ENCODE results near the gene ATRNL1.

The ATRNL1 gene

GRCh38 chr10:115915429-115915828 is 822.3 kb downstream of the ATRNL1 start:
- no peak overlapping the region for H3K4me2 ChIP-seq (ENCODE audit: low read length)
- no peak for DNase-seq
- no peak overlapping the region for H2AK5ac ChIP-seq (ENCODE audit: low read length)
- no peak overlapping the region for H3K23ac ChIP-seq (ENCODE audit: low read length)
- no peak overlapping the region for H2BK5ac ChIP-seq (ENCODE audit: low read depth, low read length, poor library complexity)
- no CpG with 5 or more reads among the region's 1 CpG for WGBS (ENCODE audit: extremely low coverage, insufficient coverage, insufficient read length)
- no peak overlapping the region for H4K12ac ChIP-seq (ENCODE audit: low read depth, low read length)
- H3K27ac ChIP-seq (ENCODE audit: low read depth, low read length), result no peak overlapping the region
- H3K27me3 ChIP-seq (ENCODE audit: insufficient read depth, low read length), result no peaks in the 10 kb centered on the region
- H2BK12ac ChIP-seq (ENCODE audit: low read length), result no peak overlapping the region
- no peaks in the 10 kb centered on the region for H3K79me1 ChIP-seq (ENCODE audit: low read length)
- H4K8ac ChIP-seq (ENCODE audit: low read depth, low read length), result no peak overlapping the region
- H3K14ac ChIP-seq (ENCODE audit: low read length), result no peak overlapping the region
- peaks cover 2% of the 10 kb centered on the region for H3K9me3 ChIP-seq (ENCODE audit: insufficient read depth, low read depth, low read length)
- H2BK120ac ChIP-seq (ENCODE audit: insufficient read depth, low read length, poor library complexity), result no peak overlapping the region
- H3K18ac ChIP-seq (ENCODE audit: low read length), result no peak overlapping the region
- H2AFZ ChIP-seq (ENCODE audit: insufficient read depth, low read length, poor library complexity), result no peak overlapping the region
- no peaks in the 10 kb centered on the region for H3K4me1 ChIP-seq (ENCODE audit: control insufficient read depth in 1 of 2, insufficient read depth in 2 of 2, low read length in 2 of 2)
- no peak overlapping the region for H3K4me3 ChIP-seq (ENCODE audit: low read depth, low read length)
- no peaks in the 10 kb centered on the region for H3K36me3 ChIP-seq (ENCODE audit: control insufficient read depth in 1 of 2, insufficient read depth in 2 of 2, low read length in 2 of 2)
- H3K9ac ChIP-seq (ENCODE audit: low read length), result no peak overlapping the region
- H4K91ac ChIP-seq (ENCODE audit: low read depth, low read length), result no peak overlapping the region
- no peaks in the 10 kb centered on the region for H3K79me2 ChIP-seq (ENCODE audit: control insufficient read depth, insufficient read depth, low read length, poor library complexity)
- no peak overlapping the region for H3K4ac ChIP-seq (ENCODE audit: low read depth, low read length)

GRCh38 chr10:115918812-115919211 is 825.6 kb downstream of the ATRNL1 start:
- WGBS (ENCODE audit: extremely low coverage, insufficient coverage, insufficient read length), result no CpG with 5 or more reads among the region's 2 CpGs
- H3K18ac ChIP-seq (ENCODE audit: low read length), result no peak overlapping the region

GRCh38 chr10:115921795-115922194 is 828.6 kb downstream of the ATRNL1 start:
- Histone ChIP-seq H2BK5ac (ENCODE audit: low read depth, low read length, poor library complexity) (no peak overlapping the region), H3K27ac (ENCODE audit: low read depth, low read length) (no peak overlapping the region), H3K14ac (ENCODE audit: low read length) (no peak overlapping the region), H3K23ac (ENCODE audit: low read length) (no peak overlapping the region), H3K36me3 (ENCODE audit: control insufficient read depth in 1 of 2, insufficient read depth in 2 of 2, low read length in 2 of 2) (no peaks in the 10 kb centered on the region), H3K4ac (ENCODE audit: low read depth, low read length) (no peak overlapping the region), H2AFZ (ENCODE audit: insufficient read depth, low read length, poor library complexity) (no peak overlapping the region), H3K4me1 (ENCODE audit: control insufficient read depth in 1 of 2, insufficient read depth in 2 of 2, low read length in 2 of 2) (no peaks in the 10 kb centered on the region), H3K79me1 (ENCODE audit: low read length) (no peaks in the 10 kb centered on the region), H4K8ac (ENCODE audit: low read depth, low read length) (no peak overlapping the region), H4K91ac (ENCODE audit: low read depth, low read length) (no peak overlapping the region), H4K12ac (ENCODE audit: low read depth, low read length) (no peak overlapping the region), H3K9ac (ENCODE audit: low read length) (no peak overlapping the region), H3K79me2 (ENCODE audit: control insufficient read depth, insufficient read depth, low read length, poor library complexity) (no peaks in the 10 kb centered on the region), H3K4me2 (ENCODE audit: low read length) (no peak overlapping the region), H2BK12ac (ENCODE audit: low read length) (no peak overlapping the region), H2AK5ac (ENCODE audit: low read length) (no peak overlapping the region), H3K9me3 (ENCODE audit: insufficient read depth, low read depth, low read length) (no peaks in the 10 kb centered on the region), H2BK120ac (ENCODE audit: insufficient read depth, low read length, poor library complexity) (no peak overlapping the region), H3K27me3 (ENCODE audit: insufficient read depth, low read length) (no peaks in the 10 kb centered on the region), H3K4me3 (ENCODE audit: low read depth, low read length) (no peak overlapping the region), H3K18ac (ENCODE audit: low read length) (no peak overlapping the region)
- DNase-seq, result no peak
- no CpG with 5 or more reads among the region's 4 CpGs for WGBS (ENCODE audit: extremely low coverage, insufficient coverage, insufficient read length)

More at GRCh38 chr10:115918812-115919211, 825.6 kb downstream of the ATRNL1 start:
- no peak for DNase-seq
- Histone ChIP-seq H3K23ac (ENCODE audit: low read length) (no peak overlapping the region), H3K4me1 (ENCODE audit: control insufficient read depth in 1 of 2, insufficient read depth in 2 of 2, low read length in 2 of 2) (no peaks in the 10 kb centered on the region), H3K27me3 (ENCODE audit: insufficient read depth, low read length) (no peaks in the 10 kb centered on the region), H4K12ac (ENCODE audit: low read depth, low read length) (no peak overlapping the region), H3K4me3 (ENCODE audit: low read depth, low read length) (no peak overlapping the region), H4K8ac (ENCODE audit: low read depth, low read length) (no peak overlapping the region), H3K14ac (ENCODE audit: low read length) (no peak overlapping the region), H2BK120ac (ENCODE audit: insufficient read depth, low read length, poor library complexity) (no peak overlapping the region), H3K4ac (ENCODE audit: low read depth, low read length) (no peak overlapping the region), H3K79me2 (ENCODE audit: control insufficient read depth, insufficient read depth, low read length, poor library complexity) (no peaks in the 10 kb centered on the region), H3K79me1 (ENCODE audit: low read length) (no peaks in the 10 kb centered on the region), H3K9me3 (ENCODE audit: insufficient read depth, low read depth, low read length) (peaks cover 2% of the 10 kb centered on the region), H3K4me2 (ENCODE audit: low read length) (no peak overlapping the region), H4K91ac (ENCODE audit: low read depth, low read length) (no peak overlapping the region), H2BK5ac (ENCODE audit: low read depth, low read length, poor library complexity) (no peak overlapping the region), H3K9ac (ENCODE audit: low read length) (no peak overlapping the region), H3K36me3 (ENCODE audit: control insufficient read depth in 1 of 2, insufficient read depth in 2 of 2, low read length in 2 of 2) (no peaks in the 10 kb centered on the region), H2AFZ (ENCODE audit: insufficient read depth, low read length, poor library complexity) (no peak overlapping the region), H3K27ac (ENCODE audit: low read depth, low read length) (no peak overlapping the region), H2BK12ac (ENCODE audit: low read length) (no peak overlapping the region), H2AK5ac (ENCODE audit: low read length) (no peak overlapping the region)

- Histone ChIP-seq H3K23ac (ENCODE audit: low read length) (no peak overlapping the region), H4K8ac (ENCODE audit: low read depth, low read length) (no peak overlapping the region), H2AK5ac (ENCODE audit: low read length) (no peak overlapping the region), H3K79me1 (ENCODE audit: low read length) (no peaks in the 10 kb centered on the region), H3K4ac (ENCODE audit: low read depth, low read length) (no peak overlapping the region), H4K12ac (ENCODE audit: low read depth, low read length) (no peak overlapping the region), H2BK12ac (ENCODE audit: low read length) (no peak overlapping the region), H2BK120ac (ENCODE audit: insufficient read depth, low read length, poor library complexity) (no peak overlapping the region), H3K14ac (ENCODE audit: low read length) (no peak overlapping the region), H3K9me3 (ENCODE audit: insufficient read depth, low read depth, low read length) (no peaks in the 10 kb centered on the region), H3K9ac (ENCODE audit: low read length) (no peak overlapping the region), H4K91ac (ENCODE audit: low read depth, low read length) (no peak overlapping the region), H3K27ac (ENCODE audit: low read depth, low read length) (no peak overlapping the region), H2AFZ (ENCODE audit: insufficient read depth, low read length, poor library complexity) (no peak overlapping the region), H3K79me2 (ENCODE audit: control insufficient read depth, insufficient read depth, low read length, poor library complexity) (no peaks in the 10 kb centered on the region), H3K4me1 (ENCODE audit: control insufficient read depth in 1 of 2, insufficient read depth in 2 of 2, low read length in 2 of 2) (no peaks in the 10 kb centered on the region), H2BK5ac (ENCODE audit: low read depth, low read length, poor library complexity) (no peak overlapping the region), H3K27me3 (ENCODE audit: insufficient read depth, low read length) (no peaks in the 10 kb centered on the region), H3K18ac (ENCODE audit: low read length) (no peak overlapping the region), H3K4me3 (ENCODE audit: low read depth, low read length) (no peak overlapping the region), H3K4me2 (ENCODE audit: low read length) (no peak overlapping the region), H3K36me3 (ENCODE audit: control insufficient read depth in 1 of 2, insufficient read depth in 2 of 2, low read length in 2 of 2) (no peaks in the 10 kb centered on the region)
- WGBS (ENCODE audit: extremely low coverage, insufficient coverage, insufficient read length), result no CpG with 5 or more reads among the region's 2 CpGs
- DNase-seq, result no peak
Observed at GRCh38 chr10:115931309-115931708, 838.1 kb downstream of the ATRNL1 start.

Data from trophoblast cell (in vitro differentiated cells and primary cell).